Cortex of kidney (tissue), 1 donor: ENCODE measurements around the gene S100A13.

Experiments
- DNase-seq: peaks from one replicate; lab custom pipeline; 2025; lab: John Stamatoyannopoulos, UW

Gene S100A13

DNA sequence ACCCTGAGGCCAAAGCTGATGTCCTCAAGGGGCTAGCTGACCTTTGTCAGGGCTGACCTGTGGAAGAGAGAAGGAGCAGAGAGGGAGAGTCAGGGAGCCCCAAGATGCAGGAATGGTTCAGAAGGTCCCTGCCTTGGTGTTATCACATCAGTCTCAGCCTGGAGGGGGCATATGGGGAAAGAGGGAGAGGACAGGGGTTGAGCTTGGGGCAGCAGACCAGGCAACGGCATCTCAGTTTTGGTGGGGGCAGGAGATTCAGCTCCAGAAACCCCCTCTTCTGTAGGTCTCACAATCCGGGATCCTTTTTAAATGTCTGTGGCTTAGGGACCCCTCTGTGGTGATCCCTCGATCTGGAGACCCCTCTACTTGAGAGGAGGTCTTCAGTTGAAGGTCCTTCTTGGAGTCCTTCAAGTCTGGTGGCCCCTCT is 815 bp downstream of the S100A13 start:
- DNase-seq: no peak

DNA sequence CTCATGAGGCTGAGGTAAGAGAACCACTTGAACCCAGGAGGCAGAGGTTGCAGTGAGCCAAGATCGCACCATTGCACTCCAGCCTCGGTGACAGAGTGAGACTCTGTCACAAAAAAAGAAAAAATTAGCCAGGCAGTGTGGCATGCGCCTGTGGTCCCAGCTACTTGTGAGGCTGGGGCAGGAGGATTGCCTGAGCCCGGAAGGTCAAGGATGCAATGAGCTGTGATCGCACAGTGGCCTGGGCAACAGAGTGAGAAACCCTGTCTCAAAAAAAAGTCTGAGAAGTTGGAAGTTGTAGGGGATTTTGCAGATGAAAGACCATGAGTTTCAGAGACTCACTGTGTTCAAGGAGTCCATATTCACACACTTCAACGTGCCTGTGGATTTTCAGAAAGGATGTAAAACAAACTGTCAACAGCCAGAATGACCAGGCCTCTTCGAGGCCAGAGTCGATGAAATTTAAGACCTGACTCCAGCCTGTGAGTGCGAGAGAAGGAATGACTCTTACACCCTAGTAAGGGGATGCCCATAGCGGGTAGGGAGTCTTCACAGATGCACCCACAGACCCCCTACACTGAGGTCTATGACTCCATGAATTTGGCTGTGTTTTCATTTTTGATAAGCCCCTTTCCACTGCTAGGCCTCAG is 2.2 kb downstream of the S100A13 start:
- no peak for DNase-seq

DNA sequence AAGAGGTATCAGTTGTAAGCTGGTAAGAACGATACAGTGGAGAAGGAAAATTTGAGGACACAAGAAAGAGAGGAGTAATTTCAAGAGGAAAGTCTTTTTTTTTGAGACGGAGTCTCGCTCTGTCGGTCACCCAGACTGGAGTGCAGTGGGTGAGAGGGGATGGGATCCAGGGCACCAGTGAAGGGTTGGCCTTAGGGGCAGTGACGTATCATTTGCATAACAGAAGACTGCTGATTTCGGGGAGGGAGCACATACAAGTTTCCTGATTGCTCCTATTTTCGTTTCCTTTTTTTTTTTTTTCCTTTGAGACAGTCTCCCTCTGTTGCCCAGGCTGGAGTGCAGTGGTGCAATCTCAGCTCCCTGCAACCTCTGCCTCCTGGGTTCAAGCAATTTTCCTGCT is 4.2 kb downstream of the S100A13 start:
- DNase-seq: no peak

DNA sequence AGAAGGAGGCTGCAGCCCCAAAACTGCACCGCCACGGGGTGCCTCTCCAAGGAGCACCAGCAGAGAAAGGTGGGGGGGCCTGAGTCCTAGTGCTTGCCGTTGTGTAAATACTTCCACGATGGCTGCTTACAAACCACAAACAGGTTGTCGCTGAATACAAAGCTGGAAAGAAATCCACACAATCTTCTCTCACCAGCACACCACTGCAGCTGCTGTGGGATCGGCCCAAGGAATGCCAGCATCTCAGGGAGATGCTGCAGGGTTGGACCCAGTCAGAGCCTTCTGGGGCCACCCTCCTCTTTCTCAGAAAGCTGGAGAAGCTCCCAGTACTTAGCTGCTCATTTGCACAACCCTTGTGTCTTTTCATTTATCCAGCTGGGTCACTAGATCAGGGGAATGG is 8.1 kb downstream of the S100A13 start:
- no peak for DNase-seq

DNA sequence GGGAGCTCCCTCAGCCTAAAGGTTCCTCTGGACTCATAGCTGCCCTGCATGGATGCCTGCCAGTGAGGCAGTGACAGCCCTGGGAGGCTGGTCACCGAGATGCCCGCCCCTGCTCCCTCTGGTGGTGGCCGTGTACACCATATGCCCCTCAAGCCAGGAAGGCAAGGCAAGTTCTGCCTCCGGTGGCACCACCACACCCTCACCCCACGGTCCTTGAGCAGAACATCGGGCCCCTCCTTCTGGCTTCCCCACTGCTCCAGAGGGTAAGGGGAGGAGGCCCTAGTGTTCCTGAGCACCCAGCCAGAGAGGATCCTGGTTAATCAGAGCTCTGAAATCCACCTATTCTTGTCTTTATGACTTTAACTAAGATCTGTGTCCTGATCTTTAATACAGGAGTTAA is 9.6 kb downstream of the S100A13 start:
- DNase-seq: no peak

DNA sequence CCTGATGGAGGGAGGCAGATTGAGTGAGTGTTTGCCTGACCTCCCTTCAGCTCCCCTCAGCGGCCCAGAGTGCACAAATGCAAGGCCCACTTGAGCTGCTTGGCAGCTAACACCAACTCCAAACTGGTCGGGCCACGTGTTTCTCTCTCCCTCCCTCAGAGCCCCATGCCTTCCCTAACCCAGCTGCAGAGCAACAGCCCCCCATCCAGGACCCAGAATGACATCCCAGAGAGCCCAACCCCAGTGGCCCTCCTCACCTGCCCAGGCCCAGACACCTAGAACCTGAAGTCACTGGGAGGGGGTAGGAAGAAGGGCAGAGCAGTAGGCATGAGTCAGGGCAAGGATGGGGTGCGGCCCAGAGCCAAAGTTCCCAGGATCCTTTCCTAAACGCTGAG is 10.4 kb downstream of the S100A13 start:
- no peak for DNase-seq

DNA sequence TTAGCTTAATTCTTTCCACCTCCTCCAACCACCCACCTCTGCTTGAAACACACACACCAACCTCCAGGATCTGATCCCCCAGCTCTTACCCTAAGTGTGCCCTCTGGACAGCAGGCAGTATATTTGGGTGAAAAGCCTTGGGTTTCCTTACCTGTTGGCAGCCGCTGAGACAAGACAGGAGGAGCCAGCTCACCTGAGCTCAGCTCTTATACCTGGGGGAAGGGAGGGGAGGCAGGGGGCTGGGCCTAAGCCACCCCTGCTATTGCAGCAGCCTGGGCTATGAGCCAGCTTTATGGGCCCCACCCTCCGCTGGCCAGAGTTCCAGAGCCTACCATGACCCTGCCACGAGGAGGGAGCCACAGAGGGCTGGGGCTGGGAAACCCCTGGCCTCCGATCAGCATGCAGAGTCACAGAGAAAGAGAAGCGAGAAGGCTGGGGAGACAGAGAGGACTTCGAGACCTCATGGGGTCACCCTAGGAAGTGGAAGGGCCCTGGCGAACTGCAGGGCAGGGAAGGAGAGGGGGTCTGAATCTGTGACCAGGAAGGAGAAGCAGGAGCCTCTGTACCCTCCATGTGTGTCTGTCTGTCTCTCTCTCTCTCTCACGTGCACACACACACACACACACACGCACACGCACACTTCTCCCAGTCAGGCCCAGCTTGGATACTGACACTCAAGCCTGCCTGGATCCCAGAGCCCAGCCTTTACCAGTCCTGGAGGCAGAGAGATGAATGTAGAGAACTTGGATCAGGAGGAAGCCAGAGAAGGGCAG is 11.0 kb downstream of the S100A13 start, which contains the start of gene S100A14:
TSS of gene S100A14 (minus strand) at position 182 of the 773 bp plus-strand sequence. CDS start 467 bp downstream, outside the sequence.
- no peak for DNase-seq

DNA sequence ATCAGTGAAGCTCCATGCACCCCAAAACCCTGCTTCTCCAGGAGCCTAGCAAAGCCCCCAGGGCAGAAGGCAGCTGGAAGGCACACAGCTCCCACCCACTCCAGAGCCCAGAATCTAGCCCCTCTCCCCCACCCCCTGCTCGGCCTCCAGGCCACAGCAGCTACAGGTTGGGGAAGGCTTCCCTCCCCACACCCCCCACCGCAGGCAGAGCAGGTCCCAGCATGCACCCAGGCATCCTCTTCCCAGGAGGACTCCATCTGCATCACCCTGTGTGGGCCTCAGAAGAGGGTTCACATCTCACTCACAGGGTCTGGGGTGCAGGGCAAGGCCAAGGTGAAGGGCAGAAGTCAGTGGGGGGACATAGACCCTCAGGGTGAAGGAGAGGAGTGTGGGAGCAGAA is 11.9 kb downstream of the S100A13 start:
- DNase-seq: no peak

DNA sequence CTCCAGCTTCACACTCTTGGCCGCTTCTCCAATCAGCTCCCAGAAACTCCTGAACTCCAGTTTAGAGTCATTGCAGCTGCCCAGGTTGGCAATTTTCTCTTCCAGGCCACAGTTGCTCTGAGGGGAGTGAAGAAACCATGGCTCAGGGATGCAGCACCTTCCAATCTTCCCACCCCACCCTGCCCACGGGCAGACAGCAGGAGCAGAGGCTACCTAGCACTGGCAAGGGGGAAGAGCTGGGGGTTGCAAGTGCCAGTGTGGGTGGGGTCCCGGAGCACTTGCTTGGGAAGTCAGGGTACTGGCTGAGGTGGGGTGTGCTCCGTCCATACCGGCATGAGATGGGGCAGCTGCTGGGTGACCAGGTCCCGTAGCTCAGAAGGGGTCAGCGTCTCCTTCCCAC is 12.4 kb downstream of the S100A13 start:
- DNase-seq: no peak

DNA sequence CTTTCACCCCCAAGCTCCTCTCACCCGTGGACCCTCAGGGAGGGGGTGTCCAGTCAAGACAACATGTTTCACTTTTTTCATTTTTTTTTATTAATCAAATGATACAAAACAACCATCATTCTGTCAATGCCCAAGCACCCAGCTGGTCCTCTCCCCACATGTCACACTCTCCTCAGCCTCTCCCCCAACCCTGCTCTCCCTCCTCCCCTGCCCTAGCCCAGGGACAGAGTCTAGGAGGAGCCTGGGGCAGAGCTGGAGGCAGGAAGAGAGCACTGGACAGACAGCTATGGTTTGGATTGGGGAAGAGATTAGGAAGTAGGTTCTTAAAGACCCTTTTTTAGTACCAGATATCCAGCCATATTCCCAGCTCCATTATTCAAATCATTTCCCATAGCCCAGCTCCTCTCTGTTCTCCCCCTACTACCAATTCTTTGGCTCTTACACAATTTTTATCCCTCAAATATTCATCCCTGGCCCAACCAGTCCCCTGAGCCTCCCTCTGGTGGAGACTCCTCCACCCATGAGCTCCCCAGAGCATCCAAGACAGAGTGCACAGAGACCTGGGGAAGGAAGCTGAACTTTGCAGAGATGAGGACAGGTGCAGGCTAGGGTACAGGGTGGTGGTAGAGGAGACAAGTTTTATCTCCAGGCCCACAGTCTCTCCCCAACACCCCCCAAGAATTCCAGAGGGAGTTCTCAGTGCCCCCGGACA is 13.0 kb downstream of the S100A13 start:
- DNase-seq: no peak

DNA sequence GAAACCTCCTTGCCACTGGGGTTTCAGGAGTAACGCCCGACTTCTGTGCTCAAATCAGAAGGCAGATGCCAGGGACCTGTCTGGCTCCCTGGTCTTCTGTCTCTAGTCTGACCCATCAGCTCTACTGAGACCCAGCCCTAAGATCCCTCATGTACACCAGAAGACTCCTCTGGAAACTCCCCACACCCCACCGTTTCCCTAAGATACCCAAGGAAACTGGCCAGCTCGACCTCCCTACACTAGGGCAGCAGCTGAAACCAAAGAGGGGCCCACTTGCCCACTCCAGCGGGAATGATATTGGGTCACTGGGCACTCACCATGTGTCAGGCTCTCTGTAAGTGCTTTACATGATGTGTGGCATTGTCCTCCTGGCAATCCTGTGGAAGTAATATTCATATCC is 13.9 kb downstream of the S100A13 start:
- DNase-seq: no peak

DNA sequence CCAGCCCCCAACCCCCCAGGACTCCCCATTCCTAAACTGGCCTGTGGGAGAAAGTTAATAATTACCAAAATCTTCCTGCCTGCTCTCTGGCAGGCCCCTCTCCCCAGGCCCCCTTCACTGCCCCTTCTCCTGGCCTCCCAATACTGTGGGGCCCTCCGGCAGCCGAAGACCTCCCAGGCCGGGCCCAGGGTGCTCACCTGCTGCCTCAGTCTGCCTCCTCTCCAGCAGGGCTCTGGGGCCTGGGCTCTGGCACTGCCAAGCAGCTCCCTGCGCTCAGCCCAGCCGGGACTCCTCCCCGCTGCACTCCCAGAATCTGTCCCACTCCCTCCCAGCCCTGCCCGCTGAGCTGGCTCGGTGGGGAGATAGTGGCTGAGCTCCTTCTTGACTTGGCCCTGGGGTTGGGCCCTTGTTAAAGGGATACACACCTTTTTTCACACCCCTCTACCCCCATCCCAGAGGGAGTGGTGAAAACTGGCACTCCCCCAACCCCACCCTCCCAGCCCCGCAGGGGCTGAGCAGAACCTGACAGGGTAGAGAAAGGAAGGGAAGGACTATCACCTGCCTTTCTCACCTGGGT is 14.5 kb downstream of the S100A13 start, which contains the start of gene S100A16:
TSS of gene S100A16 (minus strand) at position 383 of the 577 bp plus-strand sequence. CDS start 4,986 bp downstream, outside the sequence.
- no peak for DNase-seq

DNA sequence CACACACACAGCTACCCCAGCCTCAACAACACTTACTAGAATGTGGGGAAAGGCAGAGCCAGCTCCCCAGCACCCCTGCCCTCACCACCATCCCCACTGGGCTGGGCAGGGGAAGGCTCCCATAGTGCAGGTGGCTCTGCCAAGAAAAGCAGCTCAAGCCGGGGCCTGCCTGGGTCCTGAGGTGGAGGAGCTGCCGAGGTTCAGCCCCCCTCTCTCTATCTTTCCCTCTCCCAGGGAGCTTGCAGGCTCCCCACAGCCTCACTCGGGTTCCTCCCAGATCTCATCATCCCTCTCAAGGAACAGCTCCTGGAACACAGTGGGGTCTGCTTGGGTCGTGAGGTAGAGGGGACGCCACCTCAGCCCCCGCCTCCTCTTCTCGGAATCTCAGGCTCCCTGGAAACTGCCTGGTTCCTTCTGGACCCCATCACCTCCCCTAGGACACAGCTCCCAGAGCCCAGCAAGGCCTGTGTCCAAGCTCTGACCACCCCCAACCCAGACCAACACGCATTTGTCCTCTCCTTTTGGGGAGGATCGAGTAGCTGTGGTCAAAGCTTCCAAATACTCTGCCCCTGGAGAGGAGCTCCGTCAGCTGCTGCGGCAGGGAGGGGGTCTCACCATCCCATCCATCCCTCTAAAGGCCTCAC is 15.1 kb downstream of the S100A13 start:
- no peak for DNase-seq

DNA sequence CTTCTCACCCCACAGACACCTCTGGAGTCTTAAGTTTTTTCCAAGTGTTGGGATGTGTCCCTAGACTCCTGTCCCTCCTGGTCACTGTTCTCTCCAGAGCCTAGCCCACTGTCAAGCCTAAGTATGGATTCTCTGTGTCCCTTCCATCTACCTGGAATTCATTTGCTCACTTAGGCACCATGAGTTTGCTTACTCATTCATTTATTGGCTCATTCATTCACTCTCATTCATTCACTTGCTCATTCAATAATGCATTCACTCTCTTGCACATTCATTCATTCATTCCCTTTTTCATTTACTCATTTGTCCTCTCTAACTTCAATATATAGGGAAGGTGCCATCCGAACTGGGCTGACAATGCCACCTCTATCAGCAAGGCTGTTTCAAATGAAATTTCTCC is 15.9 kb downstream of the S100A13 start:
- DNase-seq: no peak

DNA sequence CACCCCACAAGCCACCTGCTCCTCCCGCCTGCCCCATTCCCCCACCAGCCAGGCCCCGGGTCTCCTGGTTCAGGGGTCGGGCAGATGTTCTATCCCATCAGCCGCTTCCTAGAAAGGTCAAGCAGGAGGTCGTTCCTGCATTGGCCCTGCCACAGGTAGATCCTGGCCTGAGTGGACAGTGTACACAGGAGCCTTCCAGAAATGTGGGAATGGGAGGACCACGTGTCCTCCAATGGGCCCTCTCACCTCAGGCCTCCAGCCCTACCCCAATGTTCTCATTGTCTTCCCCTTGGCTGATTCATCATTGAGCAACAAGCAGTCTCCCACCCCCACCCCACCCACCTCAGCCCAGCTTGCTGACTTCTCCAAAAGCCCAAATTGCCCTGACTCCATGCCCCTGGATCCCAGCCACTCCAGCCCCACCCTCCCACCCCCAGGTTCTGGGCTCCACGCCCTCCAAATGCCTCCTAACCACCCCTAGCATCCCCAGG is 16.4 kb downstream of the S100A13 start:
- DNase-seq: no peak

DNA sequence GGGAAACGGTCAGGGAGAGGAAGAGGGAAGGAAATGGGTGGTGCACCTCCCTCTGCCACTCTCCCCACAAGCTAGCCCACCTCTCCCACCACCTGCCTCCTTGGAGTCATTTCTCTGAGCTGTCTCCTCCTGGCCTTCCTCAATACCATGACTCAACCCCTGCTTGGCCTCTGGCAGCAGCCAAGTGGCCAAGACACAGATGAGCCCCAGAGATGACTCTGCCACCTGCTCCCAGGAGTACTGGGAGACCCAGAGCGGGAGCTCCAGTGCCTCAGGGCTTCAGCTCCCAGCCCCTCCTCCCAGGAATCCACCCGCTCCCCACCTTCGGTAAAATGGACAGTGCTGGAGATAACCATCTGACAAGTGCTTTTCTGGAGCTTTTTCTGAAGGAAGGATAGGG is 17.0 kb downstream of the S100A13 start:
- DNase-seq: no peak

DNA sequence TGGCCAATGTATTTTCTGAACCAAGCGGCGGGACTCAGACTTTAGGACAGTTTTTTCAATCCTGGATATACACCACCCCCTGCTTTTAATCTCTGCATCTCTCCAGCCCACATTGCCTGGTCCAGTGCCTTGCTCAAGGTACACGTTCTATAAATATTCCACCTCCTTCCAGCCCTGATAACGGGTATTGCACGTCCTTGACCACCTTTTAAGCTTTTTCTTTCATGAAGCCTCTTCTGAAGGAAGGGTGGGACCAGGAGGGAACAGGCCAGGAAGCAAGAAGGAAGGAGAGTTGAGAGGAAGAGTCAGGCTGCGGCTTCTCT is 17.8 kb downstream of the S100A13 start:
- DNase-seq: no peak

DNA sequence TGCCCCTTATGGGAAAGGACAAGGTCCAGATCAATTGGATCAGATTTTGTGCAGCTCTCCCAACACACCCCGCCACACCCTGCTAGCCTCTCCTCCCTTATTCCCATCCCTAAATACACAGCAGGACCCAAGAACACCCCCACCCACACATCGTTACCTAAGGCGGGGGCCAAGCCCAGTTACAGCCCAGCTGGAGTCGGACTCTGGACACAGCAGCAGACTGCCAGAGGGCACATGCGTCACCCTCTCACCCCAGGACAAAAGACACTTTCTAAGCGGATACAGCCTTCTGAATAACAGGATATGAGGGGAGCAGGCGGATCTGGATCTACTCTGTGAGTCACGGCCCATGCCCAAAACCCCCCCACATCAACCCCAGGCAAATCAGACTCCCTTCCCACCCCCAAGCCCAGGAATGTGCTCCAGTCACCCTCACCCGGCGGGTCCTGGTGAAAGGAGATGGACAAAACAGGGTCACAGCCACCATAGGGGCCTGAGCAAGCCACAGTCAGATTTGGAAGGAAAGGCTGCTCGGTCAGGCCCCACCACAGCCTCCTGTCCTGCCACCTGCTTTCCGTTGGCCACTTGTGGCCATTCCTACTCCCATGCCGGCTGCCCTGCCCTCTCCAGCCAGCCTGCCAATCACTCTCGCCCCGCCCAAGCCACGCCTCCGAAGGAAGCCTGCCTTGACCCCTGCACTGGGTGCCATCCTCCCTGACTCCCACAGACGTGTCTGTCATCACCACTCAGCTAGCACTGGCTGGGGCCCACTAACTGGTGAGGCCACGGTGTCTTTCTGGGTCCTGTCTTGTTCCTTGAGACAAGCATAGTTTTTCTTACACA is 18.3 kb downstream of the S100A13 start:
- no peak for DNase-seq

DNA sequence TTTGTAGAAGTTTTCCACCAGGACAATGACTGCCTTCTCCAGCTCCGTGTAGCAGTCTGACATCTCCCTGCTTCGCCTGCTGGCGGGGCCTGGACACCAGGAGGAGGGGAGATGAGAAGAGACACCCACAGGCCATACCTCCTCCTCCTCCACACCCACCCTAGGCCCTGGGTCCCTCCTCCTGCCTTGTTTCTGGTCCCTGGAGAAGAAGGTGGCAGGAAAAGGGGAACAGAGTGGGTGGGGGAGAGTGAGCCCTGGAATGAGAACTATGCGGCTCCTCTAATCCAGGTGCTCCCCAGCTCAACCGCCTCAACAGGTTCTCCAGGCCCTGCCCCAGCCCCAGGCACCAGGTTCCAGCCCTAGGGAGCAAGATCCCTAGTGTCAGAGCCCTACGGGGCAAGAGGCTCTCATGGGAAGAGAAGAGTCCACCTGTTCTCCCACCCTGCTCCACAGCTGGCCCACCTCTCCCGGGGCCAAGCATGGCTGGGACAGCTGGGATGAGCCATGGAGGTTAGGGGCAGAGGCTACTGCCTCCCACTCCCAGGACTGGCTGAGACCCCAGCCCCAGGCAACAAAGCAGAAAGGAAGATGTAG is 19.1 kb downstream of the S100A13 start:
- DNase-seq: no peak

DNA sequence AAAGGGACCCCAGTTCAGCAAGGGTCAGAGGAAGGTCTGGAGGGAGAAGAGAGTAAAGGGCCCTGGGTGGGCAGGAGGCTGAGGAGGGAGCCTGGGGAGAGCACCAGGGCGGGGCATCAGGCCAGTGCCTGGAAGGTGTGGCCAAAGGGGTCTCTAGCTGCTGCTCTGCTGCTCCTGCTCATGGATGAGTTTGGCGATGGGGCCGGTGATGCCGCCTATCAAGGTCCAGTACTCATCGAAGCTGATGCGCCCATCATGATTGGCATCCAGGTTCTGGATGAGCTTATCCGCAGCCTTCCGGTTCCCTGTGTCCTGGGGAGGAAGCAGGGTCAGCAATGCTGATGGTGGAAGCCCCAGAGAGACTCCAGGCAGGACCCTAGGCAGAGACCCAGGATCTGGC is 19.9 kb downstream of the S100A13 start:
- DNase-seq: no peak

DNA sequence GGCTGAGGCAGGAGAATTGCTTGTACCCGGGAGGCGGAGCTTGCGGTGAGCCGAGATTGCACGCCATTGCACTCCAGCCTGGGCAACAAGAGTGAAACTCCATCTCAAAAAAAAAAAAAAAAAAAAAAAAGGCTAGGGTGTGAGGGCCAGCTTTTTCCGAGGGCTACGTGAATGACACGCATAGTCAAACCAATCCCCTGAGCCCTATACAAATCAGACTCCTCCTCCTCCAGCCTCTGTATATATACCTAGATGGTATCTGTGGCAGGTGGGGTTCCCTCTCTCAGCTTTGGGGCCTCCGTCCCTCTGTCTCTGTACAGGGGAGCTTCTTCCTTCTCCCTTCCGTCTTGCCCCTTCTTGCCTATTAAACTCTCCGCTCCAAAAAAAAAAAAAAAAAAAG is 21.1 kb downstream of the S100A13 start:
- DNase-seq: no peak
